Right atrium auricular region (tissue), 2 donors: ENCODE data around the gene MCF2L. TPM values are rescaled to one million over a fixed set of nuclear protein-coding genes. Genes with fewer than 3 reads are reported as not detected.

Experiments used
- DNase-seq: peaks from one replicate; pipeline ENCODE4 v3.0.0-alpha.2; 2019; ENCODE audit warnings: low spot score
- H3K27ac ChIP-seq, 2 donors: fragments of 200-600 bp; sonication (generic); 1 replicate in 1 of 2; 2 replicates in 1 of 2; pipeline ENCODE4 v1.5.1; 2016 to 2019
- H3K27me3 ChIP-seq, 2 donors: fragments of 200-600 bp; sonication (generic); one replicate each; pipeline versions ENCODE4 v1.5.1 to v1.6.0; 2017 to 2019
- H3K36me3 ChIP-seq: fragments of 200-600 bp; sonication (generic); one replicate; pipeline ENCODE4 v1.5.1; 2016
- H3K4me1 ChIP-seq, 2 donors: fragments of 200-600 bp; sonication (generic); one replicate each; pipeline versions ENCODE4 v1.5.1 to v1.6.0; 2017 to 2019
- H3K4me3 ChIP-seq, 2 donors: fragments of 200-600 bp; sonication (generic); 1 replicate in 1 of 2; 2 replicates in 1 of 2; pipeline ENCODE4 v1.5.1; 2017 to 2019; ENCODE audit warnings: mild to moderate bottlenecking in 1 of 2, moderate library complexity in 1 of 2
- H3K9me3 ChIP-seq, 2 donors: fragments of 200-600 bp; sonication (generic); one replicate each; pipeline ENCODE4 v1.5.1; 2019
- CTCF ChIP-seq, 2 donors: fragments of 200-600 bp; sonication (generic); IDR thresholded peaks; one replicate each; pipeline ENCODE4 v1.5.1; 2019; ENCODE audit warnings: antibody characterized with exemption in 2 of 2
- total RNA-seq, 2 donors: library from RNA; depleted of rRNA; stranded (reverse); fragments of >200 nt; gene quantifications; one replicate each; pipeline ENCODE4 v1.1.0, GENCODE V29; 2016

The MCF2L gene
- total RNA-seq, 2 donors from 2014 or later: 17.1 to 21.6 TPM

GRCh38 chr13:113123226-113124201 lies 154.5 kb downstream of the MCF2L start:
- Histone ChIP-seq H3K27me3 (no peaks in the 10 kb centered on the region), H3K9me3 (no peaks in the 10 kb centered on the region), H3K4me1 (peaks cover 0 to 12% of the 10 kb centered on the region in 2 donors), H3K36me3 (no peaks in the 10 kb centered on the region), H3K4me3 (peak overlapping the region; percentile 16 to 42), H3K27ac (peak overlapping the region; percentile 32 to 64)
- no peak for DNase-seq
- no peak for TF ChIP-seq CTCF (IDR thresholded peaks at IDR 0.05)

GRCh38 chr13:113124211-113124970 lies 155.4 kb downstream of the MCF2L start:
- DNase-seq: no peak
- no peak for TF ChIP-seq CTCF (IDR thresholded peaks at IDR 0.05)
- Histone ChIP-seq H3K27me3 (no peaks in the 10 kb centered on the region), H3K36me3 (no peaks in the 10 kb centered on the region), H3K9me3 (no peaks in the 10 kb centered on the region), H3K27ac (no peak overlapping the region), H3K4me1 (peaks cover 0 to 12% of the 10 kb centered on the region in 2 donors), H3K4me3 (no peak overlapping the region)

GRCh38 chr13:113125506-113126264 lies 156.7 kb downstream of the MCF2L start:
- Histone ChIP-seq H3K4me1 (peaks cover 0 to 19% of the 10 kb centered on the region in 2 donors), H3K27me3 (no peaks in the 10 kb centered on the region), H3K27ac (no peak overlapping the region), H3K4me3 (no peak overlapping the region), H3K9me3 (no peaks in the 10 kb centered on the region), H3K36me3 (no peaks in the 10 kb centered on the region)
- no peak for DNase-seq
- TF ChIP-seq CTCF (IDR thresholded peaks at IDR 0.05): no peak

- Histone ChIP-seq H3K9me3 (no peaks in the 10 kb centered on the region), H3K27ac (no peak overlapping the region), H3K27me3 (no peaks in the 10 kb centered on the region), H3K4me1 (peaks cover 0 to 19% of the 10 kb centered on the region in 2 donors), H3K4me3 (no peak overlapping the region), H3K36me3 (no peaks in the 10 kb centered on the region)
- TF ChIP-seq CTCF (IDR thresholded peaks at IDR 0.05): no peak
- DNase-seq: no peak
Measured at GRCh38 chr13:113126265-113127150, 157.5 kb downstream of the MCF2L start.

- no peak overlapping the region for H3K27ac ChIP-seq
- no peak for DNase-seq
Measured at GRCh38 chr13:113129480-113129879, 160.5 kb downstream of the MCF2L start.

More at GRCh38 chr13:113129480-113129879, 160.5 kb downstream of the MCF2L start:
- no peaks in the 10 kb centered on the region for H3K9me3 ChIP-seq
- no peaks in the 10 kb centered on the region for H3K27me3 ChIP-seq
- no peaks in the 10 kb centered on the region for H3K36me3 ChIP-seq
- no peak for TF ChIP-seq CTCF (IDR thresholded peaks at IDR 0.05)
- peaks cover 0 to 7% of the 10 kb centered on the region in 2 donors for H3K4me1 ChIP-seq
- H3K4me3 ChIP-seq: peak overlapping the region in 1 of 2 donors; percentile 41
